IMR-90 (cell line): Measurements from ENCODE around the gene FOXP1. TPM values are rescaled to one million over a fixed set of nuclear protein-coding genes. Genes with fewer than 3 reads are reported as not detected.

Experiments used
- ATAC-seq: fragments of 200-7000 bp; cut with Tn5 transposase; 2 replicates; pipeline ENCODE4 v1.9.1; 2020; ENCODE audit warnings: low read depth, mild to moderate bottlenecking, moderate library complexity
- BruUV-seq: library from RNA; stranded (reverse); fragments of 400-500 nt; replicated peaks from 2 replicates; lab custom pipeline; 2021; lab: Mats Ljungman, UMichigan
- CTCF ChIA-PET: fragments of 300-600 bp; formaldehyde crosslinking; extraction: SDS; loops from one replicate; lab custom pipeline; 2021; ENCODE audit warnings: antibody characterized with exemption; lab: Yijun Ruan, JAX
- POLR2A ChIA-PET: fragments of 300-600 bp; sonication (Branson Sonifier 250); formaldehyde crosslinking; loops from one replicate; lab custom pipeline; 2022; ENCODE audit warnings: antibody characterized with exemption; ENCODE audit not compliant: unreplicated experiment; lab: Charles Lee
- DNase-seq: peaks from one replicate; pipeline ENCODE4 v3.0.0; 2013
- H2AFZ ChIP-seq: replicated peaks from 2 replicates; pipeline ENCODE3; 2013; ENCODE audit warnings: low read length, mild to moderate bottlenecking; ENCODE audit not compliant: poor library complexity
- H2AK5ac ChIP-seq: 2 replicates; pipeline ENCODE4 v1.6.1; 2013; ENCODE audit warnings: low read depth, low read length, inconsistent platforms
- H2AK9ac ChIP-seq: replicated peaks from 2 replicates; pipeline ENCODE3; 2013; ENCODE audit warnings: mild to moderate bottlenecking, low read depth, low read length, moderate library complexity; ENCODE audit not compliant: poor library complexity
- H2BK120ac ChIP-seq: 2 replicates; pipeline ENCODE4 v1.6.1; 2013; ENCODE audit warnings: low read depth, low read length, inconsistent platforms
- H2BK15ac ChIP-seq: 3 replicates; pipeline ENCODE4 v1.6.1; 2013; ENCODE audit warnings: low read depth, low read length, inconsistent platforms
- H2BK20ac ChIP-seq: 2 replicates; pipeline ENCODE4 v1.6.1; 2013; ENCODE audit warnings: low read depth, mild to moderate bottlenecking, inconsistent platforms, low read length, moderate library complexity
- H2BK5ac ChIP-seq: 2 replicates; pipeline ENCODE4 v1.6.1; 2013; ENCODE audit warnings: mild to moderate bottlenecking, low read depth, low read length, inconsistent platforms; ENCODE audit not compliant: poor library complexity, severe bottlenecking
- H3K14ac ChIP-seq: replicated peaks from 2 replicates; pipeline ENCODE4 v1.6.1; 2013; ENCODE audit warnings: low read depth, low read length, inconsistent platforms
- H3K18ac ChIP-seq: 2 replicates; pipeline ENCODE4 v1.6.1; 2013; ENCODE audit warnings: low read depth, low read length, control low read depth
- H3K23ac ChIP-seq: 2 replicates; pipeline ENCODE4 v1.6.1; 2013; ENCODE audit warnings: low read depth, low read length, inconsistent platforms
- H3K27ac ChIP-seq: 2 replicates; pipeline ENCODE4 v1.5.1; 2013; ENCODE audit warnings: mild to moderate bottlenecking, control low read depth, low read length; ENCODE audit not compliant: insufficient read depth
- H3K27me3 ChIP-seq: 2 replicates; pipeline ENCODE4 v1.6.1; 2013; ENCODE audit warnings: low read length; ENCODE audit not compliant: control insufficient read depth, insufficient read depth
- H3K36me3 ChIP-seq: 2 replicates; pipeline ENCODE4 v1.6.1; 2013; ENCODE audit warnings: low read length, mixed read lengths; ENCODE audit not compliant: control insufficient read depth, insufficient read depth
- H3K4ac ChIP-seq: 2 replicates; pipeline ENCODE4 v1.6.1; 2013; ENCODE audit warnings: low read depth, low read length, inconsistent platforms
- H3K4me1 ChIP-seq: 2 replicates; pipeline ENCODE4 v1.6.1; 2013; ENCODE audit warnings: low read length, mixed read lengths; ENCODE audit not compliant: control insufficient read depth, insufficient read depth
- H3K4me2 ChIP-seq: 2 replicates; pipeline ENCODE4 v1.6.1; 2013; ENCODE audit warnings: low read depth, mild to moderate bottlenecking, control low read depth, low read length, moderate library complexity
- H3K4me3 ChIP-seq: 2 replicates; pipeline ENCODE4 v1.5.1; 2013; ENCODE audit warnings: low read depth, mild to moderate bottlenecking, control low read depth, low read length, moderate library complexity; ENCODE audit not compliant: insufficient read depth
- H3K56ac ChIP-seq: 2 replicates; pipeline ENCODE4 v1.6.1; 2013; ENCODE audit warnings: low read length, inconsistent platforms; ENCODE audit not compliant: insufficient read depth; ENCODE audit errors: extremely low read depth
- H3K79me1 ChIP-seq, 2 experiments: 2 replicates each; pipeline ENCODE4 v1.6.1; 2013; ENCODE audit warnings: low read length in 2 of 2, inconsistent platforms in 1 of 2, low read depth in 1 of 2
- H3K9ac ChIP-seq: 2 replicates; pipeline ENCODE4 v1.6.1; 2013; ENCODE audit warnings: low read depth, low read length, control low read depth
- H3K9me1 ChIP-seq: 2 replicates; pipeline ENCODE4 v1.6.1; 2013; ENCODE audit warnings: low read length, inconsistent platforms; ENCODE audit not compliant: insufficient read depth
- H3K9me3 ChIP-seq: 2 replicates; pipeline ENCODE4 v1.6.1; 2013; ENCODE audit warnings: low read length; ENCODE audit not compliant: control insufficient read depth, insufficient read depth
- H4K20me1 ChIP-seq: 2 replicates; pipeline ENCODE4 v1.6.1; 2013; ENCODE audit warnings: low read length, inconsistent platforms; ENCODE audit not compliant: insufficient read depth
- H4K5ac ChIP-seq: 2 replicates; pipeline ENCODE4 v1.6.1; 2013; ENCODE audit warnings: mild to moderate bottlenecking, low read depth, low read length, control low read depth
- H4K8ac ChIP-seq, 2 experiments: 2 replicates each; pipeline ENCODE4 v1.6.1; 2013; ENCODE audit warnings: low read depth in 2 of 2, low read length in 2 of 2, control low read depth in 1 of 2, inconsistent platforms in 1 of 2
- H4K91ac ChIP-seq: 2 replicates; pipeline ENCODE4 v1.6.1; 2013; ENCODE audit warnings: low read depth, low read length, inconsistent platforms; ENCODE audit not compliant: insufficient read depth
- CEBPB ChIP-seq: IDR thresholded peaks from 2 replicates; pipeline ENCODE4 v1.6.1; 2012; ENCODE audit warnings: low read depth, low read length, improper control_type of control experiment
- CHD1 ChIP-seq: IDR thresholded peaks from 2 replicates; pipeline ENCODE4 v1.6.1; 2012; ENCODE audit warnings: low read depth, low read length, improper control_type of control experiment
- CTCF ChIP-seq: conservative IDR thresholded peaks from 2 replicates; pipeline ENCODE4 v1.5.1; 2012; ENCODE audit warnings: mild to moderate bottlenecking, low read depth, low read length, improper control_type of control experiment
- POLR2A ChIP-seq: IDR thresholded peaks from 2 replicates; pipeline ENCODE4 v1.6.1; 2012; ENCODE audit warnings: mild to moderate bottlenecking, low read depth, low read length
- WGBS, 2 experiments: methylation state at CpG; one replicate each; pipeline versions ENCODE4 v1.1.5 to v1.1.7; 2013; ENCODE audit warnings: missing lambda C conversion rate in 2 of 2; ENCODE audit not compliant: insufficient read length in 1 of 2; ENCODE audit errors: extremely low coverage in 2 of 2; 5-methylcytosine and 5-hydroxymethylcytosine counted together
- dilution Hi-C: fragments of 300-500 bp; cut with HindIII; formaldehyde crosslinking; loops from one replicate; pipeline ENCODE4 v1.14.3; 2018; ENCODE audit warnings: low sequenced_read_pairs; ENCODE audit not compliant: unreplicated experiment
- in situ Hi-C: fragments of 300-500 bp; cut with MboI; formaldehyde crosslinking; loops from 3 replicates; pipeline ENCODE4 v1.14.3; 2019; ENCODE audit warnings: low sequenced_read_pairs, inconsistent platforms, mixed read lengths
- intact Hi-C: fragments of 100-400 bp; cut with micrococcal nuclease; formaldehyde crosslinking; loops from 2 replicates; pipeline ENCODE4 v1.10.0; 2022
- polyA plus RNA-seq, 3 experiments: library from polyadenylated mRNA; depleted of rRNA; stranded (reverse); fragments of >200 nt; gene quantifications; 2 replicates each; pipeline ENCODE4 v1.2.3, GENCODE V29; 2012; ENCODE audit warnings: low replicate concordance in 1 of 3
- total RNA-seq: library from RNA; depleted of rRNA; stranded (reverse); fragments of >200 nt; gene quantifications from 2 replicates; pipeline ENCODE4 v1.2.3, GENCODE V29; 2012

FOXP1 gene
- total and polyA plus RNA-seq, 2 of the 4 experiments (the other 2 are of a cell fraction): 37.0 to 132 TPM

DNA sequence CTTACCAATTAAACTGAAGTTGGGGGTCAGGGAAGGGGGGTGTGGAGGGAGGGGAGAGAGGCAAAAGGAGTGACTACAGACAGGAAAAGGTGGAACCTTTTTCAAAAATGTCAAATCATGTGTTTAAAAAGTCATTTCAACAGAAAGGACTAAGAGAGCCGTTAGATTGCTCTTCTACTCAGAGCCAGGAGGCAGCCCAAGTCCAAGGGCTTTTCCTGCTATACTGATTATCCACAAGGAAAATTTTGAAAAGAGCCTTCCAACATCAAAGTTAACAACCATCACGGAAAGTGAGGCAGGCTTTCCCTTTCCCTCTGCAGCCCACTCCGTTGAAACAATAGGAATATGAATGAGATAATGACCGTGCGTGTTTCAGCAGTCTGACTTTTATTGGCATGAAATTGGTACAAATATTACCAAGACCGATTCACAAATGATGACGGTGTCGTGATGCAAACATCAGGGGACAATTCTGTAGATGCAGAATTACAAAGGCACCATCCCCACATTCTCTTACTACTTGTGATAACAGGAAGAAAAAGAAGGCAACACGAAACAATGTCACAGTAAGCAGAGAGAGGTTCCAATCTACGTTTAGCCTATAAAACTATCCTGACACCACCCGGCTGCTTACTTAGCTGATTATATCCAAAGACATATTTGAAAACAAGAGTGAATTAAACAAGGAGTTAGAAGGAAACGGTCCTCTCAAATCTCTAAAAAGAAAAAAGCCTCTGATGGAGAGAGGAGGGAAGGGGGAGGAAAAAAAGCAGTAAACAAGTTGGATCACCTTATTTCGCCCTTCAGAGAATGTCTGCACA, 453.7 kb downstream of the FOXP1 start:
- TSS peak; percentile 67 for BruUV-seq

More for the DNA sequence above, 453.7 kb downstream of the FOXP1 start:
- CTCF ChIA-PET: no interaction called here
- Histone ChIP-seq H3K56ac (peak overlapping the region; percentile 97), H2BK15ac (peak overlapping the region; percentile 81), H4K91ac (peak overlapping the region; percentile 93), H3K4me3 (peak overlapping the region; percentile 64), H3K9me1 (peaks cover 2% of the 10 kb centered on the region; the same call in 1 of the 2 replicates), H3K27me3 (no peaks in the 10 kb centered on the region), H2BK120ac (peak overlapping the region; percentile 83), H3K36me3 (no peaks in the 10 kb centered on the region), H3K14ac (peak overlapping the region; percentile 94), H2AK5ac (peak overlapping the region; percentile 72), H3K4me1 (peaks cover 9% of the 10 kb centered on the region), H3K23ac (peak overlapping the region; percentile 96), H3K79me1 (peaks cover 12 to 53% of the 10 kb centered on the region in 2 experiments), H4K20me1 (no peaks in the 10 kb centered on the region), H4K8ac (peak overlapping the region; percentile 68 to 87), H3K9ac (peak overlapping the region; percentile 99), H3K9me3 (no peaks in the 10 kb centered on the region), H3K4ac (peak overlapping the region; percentile 91), H3K4me2 (peak overlapping the region; percentile 89), H2BK20ac (peak overlapping the region; percentile 84), H2AFZ (peak overlapping the region; percentile 55), H4K5ac (peak overlapping the region; percentile 87), H2BK5ac (peak overlapping the region; percentile 90), H2AK9ac (peak overlapping the region; percentile 43), H3K18ac (peak overlapping the region; percentile 97), H3K27ac (peak overlapping the region; percentile 99)
- in situ Hi-C loops: loop anchor here (10.0 kb wide), 2 partner anchors 175 to 455 kb away; partner anchors contain the start of gene FOXP1
- WGBS, 2 experiments: no CpG with 5 or more reads among the region's 13 CpGs
- dilution Hi-C loops: no loop called here
- peak; percentile 60 for DNase-seq
- intact Hi-C loops: loop anchor here (1.0 to 5.0 kb wide), 6 partner anchors 65 to 523 kb away; no protein-coding TSS in a partner anchor
- TF ChIP-seq CEBPB (peak; percentile 37; the same call in 1 of the 2 replicates), POLR2A (peak; percentile 54; the same call in 1 of the 2 replicates), CTCF (no peak), CHD1 (0 out of 2 replicates have a peak, but pooled peaks have one; percentile 43)
- POLR2A ChIA-PET: no interaction called here
- ATAC-seq: peak; percentile 9
